SU-DHL-6 (cell line): ENCODE results near the gene SUSD4.

Experiments used
- H2AFZ ChIP-seq: fragments of 200-600 bp; sonication (generic); 2 replicates; pipeline ENCODE4 v1.6.1; 2014; ENCODE audit warnings: low read depth, mild to moderate bottlenecking, moderate library complexity, mixed read lengths, antibody characterized with exemption, low read length; ENCODE audit not compliant: severe bottlenecking
- H3F3A ChIP-seq: fragments of 200-600 bp; shearing (Covaris generic); 2 replicates; pipeline ENCODE4 v1.6.0; 2016; ENCODE audit warnings: antibody characterized with exemption, mild to moderate bottlenecking; ENCODE audit not compliant: insufficient read depth
- H3K27ac ChIP-seq: fragments of 200-600 bp; sonication (generic); 2 replicates; pipeline ENCODE4 v1.5.1; 2016; ENCODE audit warnings: low read depth, mild to moderate bottlenecking, low read length, moderate library complexity, mixed read lengths
- H3K27me3 ChIP-seq: fragments of 200-600 bp; sonication (generic), shearing (Covaris generic); 2 replicates; pipeline ENCODE4 v1.6.0; 2014; ENCODE audit warnings: mild to moderate bottlenecking, low read length
- H3K36me3 ChIP-seq: fragments of 200-600 bp; sonication (generic); 2 replicates; pipeline ENCODE4 v1.6.1; 2014; ENCODE audit warnings: mild to moderate bottlenecking, low read length, mixed read lengths
- H3K4me2 ChIP-seq: fragments of 300-600, 200-600 bp; shearing (Covaris generic), sonication (generic); 2 replicates; pipeline ENCODE4 v1.6.0; 2014; ENCODE audit warnings: low read length, low read depth, mild to moderate bottlenecking; ENCODE audit not compliant: poor library complexity, severe bottlenecking
- H3K4me3 ChIP-seq: fragments of 200-600 bp; sonication (generic); 2 replicates; pipeline ENCODE4 v1.5.1; 2014; ENCODE audit warnings: antibody characterized with exemption, low read length, mild to moderate bottlenecking, mixed read lengths; ENCODE audit not compliant: insufficient read depth, poor library complexity, severe bottlenecking
- H3K79me2 ChIP-seq: fragments of 200-600 bp; sonication (generic); 2 replicates; pipeline ENCODE4 v1.6.1; 2014; ENCODE audit warnings: mild to moderate bottlenecking, low read length, moderate library complexity; ENCODE audit not compliant: insufficient read depth
- H3K9ac ChIP-seq: fragments of 200-600 bp; sonication (generic); 2 replicates; pipeline ENCODE4 v1.7.0; 2014; ENCODE audit warnings: mild to moderate bottlenecking, low read length
- H3K9me2 ChIP-seq: fragments of 200-600 bp; sonication (generic); replicated peaks from 2 replicates; pipeline ENCODE4 v1.6.1; 2014; ENCODE audit warnings: low read length; ENCODE audit not compliant: insufficient read depth
- H3K9me3 ChIP-seq: fragments of 200-600 bp; sonication (generic); 2 replicates; pipeline ENCODE4 v1.6.1; 2014; ENCODE audit warnings: low read length, mixed read lengths; ENCODE audit not compliant: insufficient read depth
- H4K20me1 ChIP-seq: fragments of 200-600 bp; sonication (generic); 2 replicates; pipeline ENCODE4 v1.6.1; 2014; ENCODE audit warnings: low read depth, mild to moderate bottlenecking, antibody characterized with exemption, low read length, moderate library complexity, mixed read lengths
- EZH2phosphoT487 ChIP-seq: fragments of 200-600 bp; sonication (generic), shearing (Covaris generic); conservative IDR thresholded peaks from 2 replicates; pipeline ENCODE4 v1.6.1; 2018; ENCODE audit warnings: mild to moderate bottlenecking, antibody characterized with exemption, low read length, moderate library complexity, mixed read lengths
- TF ChIP-seq, protein P1 (sequence below): fragments of 200-600 bp; sonication (generic); IDR thresholded peaks from one replicate; pipeline ENCODE4 v1.5.1; 2017; ENCODE audit warnings: antibody characterized with exemption, mild to moderate bottlenecking, low read length, moderate library complexity; ENCODE audit not compliant: insufficient read depth, poor library complexity, severe bottlenecking

SUSD4 gene

GRCh38 chr1:223319398-223319797 lies 44.6 kb downstream of the SUSD4 start:
- Histone ChIP-seq H3K9me2 (no peaks in the 10 kb centered on the region), H3K36me3 (no peaks in the 10 kb centered on the region), H3K9me3 (no peaks in the 10 kb centered on the region), H3K4me2 (no peak overlapping the region), H2AFZ (no peak overlapping the region), H3F3A (no peaks in the 10 kb centered on the region), H3K27ac (no peak overlapping the region), H3K4me3 (no peak overlapping the region), H3K9ac (no peak overlapping the region), H3K27me3 (no peaks in the 10 kb centered on the region), H4K20me1 (no peaks in the 10 kb centered on the region), H3K79me2 (no peaks in the 10 kb centered on the region)
- TF ChIP-seq, protein P1, sequence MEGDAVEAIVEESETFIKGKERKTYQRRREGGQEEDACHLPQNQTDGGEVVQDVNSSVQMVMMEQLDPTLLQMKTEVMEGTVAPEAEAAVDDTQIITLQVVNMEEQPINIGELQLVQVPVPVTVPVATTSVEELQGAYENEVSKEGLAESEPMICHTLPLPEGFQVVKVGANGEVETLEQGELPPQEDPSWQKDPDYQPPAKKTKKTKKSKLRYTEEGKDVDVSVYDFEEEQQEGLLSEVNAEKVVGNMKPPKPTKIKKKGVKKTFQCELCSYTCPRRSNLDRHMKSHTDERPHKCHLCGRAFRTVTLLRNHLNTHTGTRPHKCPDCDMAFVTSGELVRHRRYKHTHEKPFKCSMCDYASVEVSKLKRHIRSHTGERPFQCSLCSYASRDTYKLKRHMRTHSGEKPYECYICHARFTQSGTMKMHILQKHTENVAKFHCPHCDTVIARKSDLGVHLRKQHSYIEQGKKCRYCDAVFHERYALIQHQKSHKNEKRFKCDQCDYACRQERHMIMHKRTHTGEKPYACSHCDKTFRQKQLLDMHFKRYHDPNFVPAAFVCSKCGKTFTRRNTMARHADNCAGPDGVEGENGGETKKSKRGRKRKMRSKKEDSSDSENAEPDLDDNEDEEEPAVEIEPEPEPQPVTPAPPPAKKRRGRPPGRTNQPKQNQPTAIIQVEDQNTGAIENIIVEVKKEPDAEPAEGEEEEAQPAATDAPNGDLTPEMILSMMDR, result no peak
- TF ChIP-seq EZH2phosphoT487, result no peak

DNA sequence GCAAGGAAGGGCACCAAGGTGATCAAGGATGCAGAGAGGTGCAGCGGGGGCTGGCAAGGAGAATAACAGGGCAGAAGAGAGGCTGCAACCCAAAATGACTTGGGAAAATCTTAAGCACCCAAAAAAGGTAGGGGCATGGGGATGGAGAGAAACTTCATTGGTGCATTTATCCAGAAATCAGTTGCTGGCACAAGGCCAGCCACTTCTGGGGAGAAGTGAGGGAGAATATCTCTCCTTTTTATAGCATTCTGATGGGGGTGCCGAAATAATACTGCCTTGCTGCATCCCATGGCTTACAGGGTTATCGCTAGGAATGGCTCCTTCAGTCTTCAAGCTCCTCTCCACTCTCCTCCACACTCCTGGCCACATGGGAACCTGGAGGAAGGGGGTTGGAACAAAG lies 47.9 kb downstream of the SUSD4 start:
- Histone ChIP-seq H3K27ac (no peak overlapping the region), H3K4me2 (no peak overlapping the region), H3K36me3 (no peaks in the 10 kb centered on the region), H3K79me2 (no peaks in the 10 kb centered on the region), H3K9me2 (no peaks in the 10 kb centered on the region), H2AFZ (no peak overlapping the region), H3K9ac (no peak overlapping the region), H3K27me3 (no peaks in the 10 kb centered on the region), H4K20me1 (no peaks in the 10 kb centered on the region), H3F3A (no peaks in the 10 kb centered on the region), H3K9me3 (no peaks in the 10 kb centered on the region), H3K4me3 (no peak overlapping the region)
- no peak for TF ChIP-seq EZH2phosphoT487
- TF ChIP-seq, protein P1, result no peak

- H3K36me3 ChIP-seq, result no peaks in the 10 kb centered on the region
- H3K9me3 ChIP-seq, result no peaks in the 10 kb centered on the region
- no peak overlapping the region for H3K4me3 ChIP-seq
- H3K9ac ChIP-seq, result no peak overlapping the region
- no peaks in the 10 kb centered on the region for H3F3A ChIP-seq
- H2AFZ ChIP-seq, result no peak overlapping the region
- TF ChIP-seq, protein P1, result no peak
- no peak for TF ChIP-seq EZH2phosphoT487
- no peak overlapping the region for H3K4me2 ChIP-seq
- no peaks in the 10 kb centered on the region for H3K9me2 ChIP-seq
- no peaks in the 10 kb centered on the region for H3K79me2 ChIP-seq
- H3K27ac ChIP-seq, result no peak overlapping the region
- H4K20me1 ChIP-seq, result no peaks in the 10 kb centered on the region
- H3K27me3 ChIP-seq, result no peaks in the 10 kb centered on the region
Observed at GRCh38 chr1:223315665-223316064, 48.3 kb downstream of the SUSD4 start.

- H3K36me3 ChIP-seq, result no peaks in the 10 kb centered on the region
Observed at GRCh38 chr1:223313415-223313754, 50.6 kb downstream of the SUSD4 start.

More at GRCh38 chr1:223313415-223313754, 50.6 kb downstream of the SUSD4 start:
- Histone ChIP-seq H3K79me2 (no peaks in the 10 kb centered on the region), H3K27ac (no peak overlapping the region), H3F3A (no peaks in the 10 kb centered on the region), H3K4me2 (no peak overlapping the region), H3K9me3 (no peaks in the 10 kb centered on the region), H3K9ac (no peak overlapping the region), H2AFZ (no peak overlapping the region), H3K27me3 (no peaks in the 10 kb centered on the region), H3K4me3 (no peak overlapping the region), H3K9me2 (no peaks in the 10 kb centered on the region), H4K20me1 (no peaks in the 10 kb centered on the region)
- no peak for TF ChIP-seq EZH2phosphoT487
- TF ChIP-seq, protein P1, result no peak
